Tibial nerve (tissue), 4 donors: ENCODE measurements around the gene UBLCP1. TPM values are rescaled to one million over a fixed set of nuclear protein-coding genes. Genes with fewer than 3 reads are reported as not detected.

Source experiments
- DNase-seq, 2 donors: peaks; one replicate each; pipeline ENCODE4 v3.0.0-alpha.2; 2019; ENCODE audit warnings: low spot score in 2 of 2
- H3K27ac ChIP-seq, 4 donors: fragments of 200-600 bp; sonication (generic) in 3 of 4; one replicate each; pipeline ENCODE4 v1.5.1; 2017 to 2019; ENCODE audit warnings: mild to moderate bottlenecking in 1 of 4
- H3K27me3 ChIP-seq, 2 donors: fragments of 200-600 bp; sonication (generic) in 1 of 2; one replicate each; pipeline versions ENCODE4 v1.5.1 to v1.6.0; 2017 to 2019
- H3K36me3 ChIP-seq, 3 donors: fragments of 200-600 bp; sonication (generic); one replicate each; pipeline ENCODE4 v1.5.1; 2018 to 2019
- H3K4me1 ChIP-seq, 4 donors: fragments of 200-600 bp; sonication (generic) in 3 of 4; one replicate each; pipeline ENCODE4 v1.5.1; 2017 to 2019
- H3K4me3 ChIP-seq, 4 donors: fragments of 200-600 bp; sonication (generic) in 3 of 4; one replicate each; pipeline ENCODE4 v1.5.1; 2017 to 2019; ENCODE audit warnings: mild to moderate bottlenecking in 1 of 4, moderate library complexity in 1 of 4
- H3K9me3 ChIP-seq, 4 donors: fragments of 200-600 bp; sonication (generic) in 3 of 4; one replicate each; pipeline ENCODE4 v1.5.1; 2017 to 2019
- CTCF ChIP-seq, 5 experiments: fragments of 200-600 bp in 3 of 5; fragments of 450-650 bp in 2 of 5; sonication (generic) in 3 of 5; IDR thresholded peaks; one replicate each; pipeline ENCODE4 v1.5.1; 2016 to 2019; ENCODE audit warnings: antibody characterized with exemption in 5 of 5, mild to moderate bottlenecking in 3 of 5, moderate library complexity in 2 of 5
- EP300 ChIP-seq, 2 donors: sonication (generic); formaldehyde crosslinking; IDR thresholded peaks; one replicate each; pipeline ENCODE4 v1.6.1; 2017; ENCODE audit warnings: antibody characterized with exemption in 2 of 2, mild to moderate bottlenecking in 1 of 2
- POLR2A ChIP-seq, 2 donors: fragments of 450-650 bp; IDR thresholded peaks; one replicate each; pipeline ENCODE4 v1.6.1; 2017; ENCODE audit warnings: antibody characterized with exemption in 2 of 2, mild to moderate bottlenecking in 2 of 2, moderate library complexity in 2 of 2
- WGBS, 2 donors: methylation state at CpG; one replicate each; pipeline ENCODE4 v1.1.5; 2018; 5-methylcytosine and 5-hydroxymethylcytosine counted together
- total RNA-seq, 4 donors: library from RNA; depleted of rRNA; stranded (reverse); fragments of >200 nt; gene quantifications; one replicate each; pipeline ENCODE4 v1.1.0, GENCODE V29; 2016

Gene UBLCP1
- total RNA-seq, 4 donors from 2014 or later, result 12.4 to 30.1 (median 21.4) TPM

GRCh38 chr5:159316519-159317383 is 53.7 kb downstream of the UBLCP1 start:
- H3K27ac ChIP-seq, result no peak overlapping the region
- H3K27me3 ChIP-seq, result peaks cover 0 to 12% of the 10 kb centered on the region in 2 donors
- DNase-seq, result peak in 1 of 2 donors; percentile 23
- no peaks in the 10 kb centered on the region for H3K4me1 ChIP-seq
- no peak for TF ChIP-seq EP300 (IDR thresholded peaks at IDR 0.05)
- TF ChIP-seq CTCF (IDR thresholded peaks at IDR 0.05), result peak in 2 of 5 experiments; percentile 13 to 29
- no peak for TF ChIP-seq POLR2A (IDR thresholded peaks at IDR 0.05)
- no peaks in the 10 kb centered on the region for H3K36me3 ChIP-seq
- no peak overlapping the region for H3K4me3 ChIP-seq
- 80 to 82% methylated on average over 9 of the region's 9 CpGs for WGBS, 2 donors
- H3K9me3 ChIP-seq, result no peaks in the 10 kb centered on the region

GRCh38 chr5:159317849-159318248 is 54.8 kb downstream of the UBLCP1 start:
- Histone ChIP-seq H3K27ac (no peak overlapping the region), H3K4me1 (no peaks in the 10 kb centered on the region), H3K27me3 (peaks cover 0 to 1% of the 10 kb centered on the region in 2 donors), H3K9me3 (no peaks in the 10 kb centered on the region), H3K36me3 (no peaks in the 10 kb centered on the region), H3K4me3 (no peak overlapping the region)
- TF ChIP-seq CTCF (IDR thresholded peaks at IDR 0.05) (no peak), EP300 (IDR thresholded peaks at IDR 0.05) (no peak), POLR2A (IDR thresholded peaks at IDR 0.05) (no peak)
- WGBS, 2 donors, result 57% methylated on average over 2 of the region's 2 CpGs
- DNase-seq, result no peak

- H3K4me1 ChIP-seq, result no peaks in the 10 kb centered on the region
- no peaks in the 10 kb centered on the region for H3K9me3 ChIP-seq
- no peak for TF ChIP-seq CTCF (IDR thresholded peaks at IDR 0.05)
- no peak for TF ChIP-seq EP300 (IDR thresholded peaks at IDR 0.05)
- no peak for TF ChIP-seq POLR2A (IDR thresholded peaks at IDR 0.05)
- 90 to 92% methylated on average over 4 of the region's 4 CpGs for WGBS, 2 donors
- H3K27ac ChIP-seq, result no peak overlapping the region
- H3K4me3 ChIP-seq, result no peak overlapping the region
- no peaks in the 10 kb centered on the region for H3K36me3 ChIP-seq
- DNase-seq, result no peak
- no peaks in the 10 kb centered on the region for H3K27me3 ChIP-seq
Observed at GRCh38 chr5:159318448-159318847, 55.4 kb downstream of the UBLCP1 start.

GRCh38 chr5:159319363-159319762 is 56.3 kb downstream of the UBLCP1 start:
- no peak for DNase-seq
- Histone ChIP-seq H3K27ac (no peak overlapping the region), H3K36me3 (no peaks in the 10 kb centered on the region), H3K27me3 (no peaks in the 10 kb centered on the region), H3K4me3 (no peak overlapping the region), H3K4me1 (no peaks in the 10 kb centered on the region), H3K9me3 (no peaks in the 10 kb centered on the region)
- 77 to 78% methylated on average over 3 of the region's 3 CpGs for WGBS, 2 donors
- no peak for TF ChIP-seq CTCF (IDR thresholded peaks at IDR 0.05)
- no peak for TF ChIP-seq EP300 (IDR thresholded peaks at IDR 0.05)
- TF ChIP-seq POLR2A (IDR thresholded peaks at IDR 0.05), result no peak

- no peak overlapping the region for H3K4me3 ChIP-seq
- H3K27ac ChIP-seq, result no peak overlapping the region
- no peaks in the 10 kb centered on the region for H3K27me3 ChIP-seq
- H3K4me1 ChIP-seq, result no peaks in the 10 kb centered on the region
- no peak for TF ChIP-seq CTCF (IDR thresholded peaks at IDR 0.05)
- TF ChIP-seq EP300 (IDR thresholded peaks at IDR 0.05), result no peak
- no peak for TF ChIP-seq POLR2A (IDR thresholded peaks at IDR 0.05)
- no peak for DNase-seq
- H3K36me3 ChIP-seq, result no peaks in the 10 kb centered on the region
- H3K9me3 ChIP-seq, result no peaks in the 10 kb centered on the region
- WGBS, 2 donors, result 61 to 70% methylated on average over 2 of the region's 2 CpGs
Observed at GRCh38 chr5:159319832-159320231, 56.7 kb downstream of the UBLCP1 start.
